Fibroblast of the conjunctiva (primary cell): ENCODE measurements around the gene WWTR1.

Source experiments
- DNase-seq: peaks from one replicate; pipeline ENCODE4 v3.0.0-alpha.2; 2010; ENCODE audit warnings: low read depth

WWTR1 gene

GRCh38 chr3:149496891-149497290 lies 160.9 kb downstream of the WWTR1 start:
- no peak for DNase-seq

- no peak for DNase-seq
Measured at GRCh38 chr3:149495581-149496125, 162.2 kb downstream of the WWTR1 start.

GRCh38 chr3:149494759-149495580 lies 162.9 kb downstream of the WWTR1 start:
- DNase-seq = no peak

- DNase-seq = peak; percentile 55
Measured at GRCh38 chr3:149494022-149494758, 163.6 kb downstream of the WWTR1 start.

GRCh38 chr3:149493315-149494021 lies 164.4 kb downstream of the WWTR1 start:
- DNase-seq = no peak

GRCh38 chr3:149490260-149490971 lies 167.4 kb downstream of the WWTR1 start:
- no peak for DNase-seq

- DNase-seq = no peak
Measured at GRCh38 chr3:149489060-149489690, 168.7 kb downstream of the WWTR1 start.

- no peak for DNase-seq
Measured at GRCh38 chr3:149487598-149488197, 170.1 kb downstream of the WWTR1 start.

GRCh38 chr3:149486726-149487125 lies 171.1 kb downstream of the WWTR1 start:
- DNase-seq = no peak

GRCh38 chr3:149481491-149481890 lies 176.3 kb downstream of the WWTR1 start:
- DNase-seq = no peak

GRCh38 chr3:149481056-149481455 lies 176.8 kb downstream of the WWTR1 start:
- DNase-seq = no peak

- DNase-seq = peak; percentile 88
Measured at GRCh38 chr3:149480326-149481017, 177.4 kb downstream of the WWTR1 start.

GRCh38 chr3:149479621-149480325 lies 178.1 kb downstream of the WWTR1 start:
- no peak for DNase-seq

- DNase-seq = no peak
Measured at GRCh38 chr3:149476225-149476624, 181.6 kb downstream of the WWTR1 start.

- no peak for DNase-seq
Measured at GRCh38 chr3:149475451-149476060, 182.3 kb downstream of the WWTR1 start.

GRCh38 chr3:149474250-149474817 lies 183.5 kb downstream of the WWTR1 start, which contains the start of gene TM4SF4:
TSS of gene TM4SF4 (plus strand) at chr3:149474697. CDS start at chr3:149474878, 181 bp downstream.
- DNase-seq = no peak

GRCh38 chr3:149473357-149474249 lies 184.2 kb downstream of the WWTR1 start:
- DNase-seq = peak; percentile 66
